Stimulated activated CD8-positive, alpha-beta memory T cell treated with anti-CD3 and anti-CD28 coated beads, Interleukin-12 subunit alpha, Interleukin-12 subunit beta, amount 100 ng/mL, for 4 hours (primary cell): ENCODE data around the gene ABL2.
"Not testable (repeated sequence)": the region's sequence is repeated elsewhere in the genome, so short reads cannot be mapped to it uniquely, and the experiment has no call there.

Experiments
- DNase-seq: peaks from one replicate; pipeline ENCODE4 v3.0.0-alpha.2; 2020; ENCODE audit warnings: low read depth

Gene ABL2

DNA sequence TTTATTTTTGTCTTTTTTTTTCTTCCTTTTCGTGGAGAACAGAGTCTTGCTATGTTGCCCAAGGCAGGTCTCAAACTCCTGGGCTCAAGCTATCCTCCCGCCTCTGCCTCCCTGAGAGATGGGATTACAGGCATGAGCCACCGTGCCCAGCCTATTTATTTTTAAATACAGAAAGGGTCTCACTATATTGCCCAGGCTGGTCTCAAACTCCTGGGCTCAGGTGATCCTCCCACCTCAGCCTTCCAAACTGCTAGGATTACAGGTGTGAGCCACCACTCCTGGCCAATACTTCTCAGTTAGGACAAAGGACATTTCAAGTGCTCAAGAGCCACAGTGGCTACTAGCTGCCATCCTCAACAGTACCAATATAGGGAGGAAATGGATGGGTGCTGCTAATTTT, 16.2 kb downstream of the ABL2 start:
- not testable (repeated sequence) for DNase-seq

DNA sequence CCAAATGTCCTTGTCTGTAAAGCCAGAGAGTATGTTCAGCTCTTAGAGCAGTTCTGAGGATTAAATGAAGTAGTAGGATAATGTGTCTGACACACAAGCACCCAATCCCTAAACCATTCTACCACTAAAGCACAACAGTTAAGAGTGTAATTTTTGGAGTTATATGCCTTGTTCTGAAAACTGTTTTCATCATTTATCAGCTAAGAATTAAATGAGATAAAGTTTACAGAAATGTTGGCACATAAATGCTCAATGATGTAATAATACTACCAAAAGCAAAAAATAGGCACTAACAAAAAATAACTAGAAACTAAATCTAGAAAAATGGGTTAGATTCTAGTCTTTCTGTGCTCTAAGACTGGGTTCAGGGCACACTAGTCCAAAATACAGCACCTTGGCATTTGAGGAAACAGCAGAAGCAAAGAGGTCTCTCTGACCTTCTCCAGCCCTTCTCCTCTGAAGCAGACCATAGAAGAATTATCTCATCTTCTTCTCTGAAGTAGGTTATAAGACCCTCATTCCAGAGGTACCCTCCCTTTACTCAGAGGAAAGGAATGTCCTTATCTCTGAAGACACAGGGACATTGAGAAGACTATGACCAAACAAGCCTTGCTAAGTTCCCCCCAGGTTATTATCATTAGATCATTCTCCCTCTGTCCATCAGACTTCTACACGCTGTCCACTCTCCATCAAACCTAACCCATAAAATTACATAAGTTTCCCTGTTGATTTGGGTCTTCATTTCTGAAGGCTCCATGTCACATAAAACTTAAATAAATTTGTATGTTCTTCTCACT, 20.6 kb downstream of the ABL2 start:
- DNase-seq: no peak

DNA sequence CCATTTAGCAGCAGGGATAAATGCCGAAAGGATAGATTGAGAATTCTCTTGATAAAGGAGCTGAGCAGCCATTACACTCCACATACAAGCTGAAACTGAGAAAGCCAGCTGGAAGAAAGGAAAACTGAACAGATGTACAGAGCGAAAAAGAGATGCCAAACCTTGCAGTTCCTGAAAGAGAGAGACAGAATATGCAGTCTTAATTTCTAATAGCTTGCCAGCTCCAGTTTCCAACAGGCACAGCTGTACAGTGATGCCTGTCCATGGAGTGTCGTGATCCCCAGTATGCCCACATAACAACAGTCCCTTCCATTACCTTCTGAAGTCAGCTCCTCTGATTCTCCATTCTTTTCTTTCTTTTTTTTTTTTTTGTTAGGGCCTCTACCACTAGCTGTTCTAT, 22.7 kb downstream of the ABL2 start:
- no peak for DNase-seq

DNA sequence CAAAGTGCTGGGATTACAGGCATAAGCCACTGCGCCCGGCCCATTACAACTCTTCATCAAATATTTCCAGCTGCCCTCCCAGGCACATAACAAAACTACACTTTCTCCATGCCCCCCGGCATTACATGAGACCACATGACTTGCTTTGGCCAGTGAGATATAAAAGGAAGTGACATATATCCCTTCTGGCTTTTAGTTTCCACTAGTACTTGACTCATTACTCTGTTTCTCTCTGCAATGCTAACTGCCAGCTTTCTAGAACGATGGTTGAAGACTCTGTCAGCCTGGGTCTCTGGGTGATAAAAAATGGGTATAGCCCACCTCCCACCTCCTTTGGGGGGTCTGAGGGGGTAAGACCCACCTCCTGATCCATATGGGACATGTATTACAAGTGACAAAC, 24.2 kb downstream of the ABL2 start:
- no peak for DNase-seq

DNA sequence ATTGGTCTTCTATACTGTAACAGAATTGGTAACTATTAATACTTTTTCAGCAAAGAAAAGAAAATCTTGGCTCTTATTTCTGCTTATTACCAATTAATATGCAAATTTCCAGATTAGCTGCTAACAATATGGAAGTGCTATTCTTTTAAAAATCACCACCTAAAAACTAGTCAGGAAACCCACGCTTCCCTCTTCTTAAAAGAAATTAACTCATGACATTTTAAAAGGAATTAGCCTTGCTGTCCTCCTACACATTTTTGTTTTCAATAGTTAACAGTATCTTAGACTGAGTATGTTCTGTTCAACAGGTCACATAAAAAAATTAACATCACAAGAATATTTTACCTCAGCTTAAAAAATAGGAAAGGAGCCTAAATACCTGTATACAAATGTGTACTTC, 27.3 kb downstream of the ABL2 start:
- no peak for DNase-seq

DNA sequence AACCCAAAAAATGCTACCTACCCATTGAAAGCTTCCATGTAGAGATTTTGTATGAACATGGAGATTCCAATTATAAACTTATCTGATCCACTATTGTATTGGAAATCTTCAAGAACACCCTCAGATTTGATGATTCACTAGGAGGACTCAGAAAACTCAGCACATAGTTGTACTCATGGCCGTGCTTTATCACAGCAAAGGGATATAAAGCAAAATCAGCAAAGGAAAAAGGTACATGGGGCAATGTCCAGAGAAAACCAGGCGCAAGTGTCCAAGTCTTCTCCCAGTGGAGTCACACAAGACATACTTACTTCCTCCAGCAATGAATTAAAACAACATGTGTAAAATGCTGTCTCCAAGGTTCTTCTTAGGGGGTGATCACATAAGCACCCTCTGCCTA, 28.9 kb downstream of the ABL2 start:
- DNase-seq: no peak

DNA sequence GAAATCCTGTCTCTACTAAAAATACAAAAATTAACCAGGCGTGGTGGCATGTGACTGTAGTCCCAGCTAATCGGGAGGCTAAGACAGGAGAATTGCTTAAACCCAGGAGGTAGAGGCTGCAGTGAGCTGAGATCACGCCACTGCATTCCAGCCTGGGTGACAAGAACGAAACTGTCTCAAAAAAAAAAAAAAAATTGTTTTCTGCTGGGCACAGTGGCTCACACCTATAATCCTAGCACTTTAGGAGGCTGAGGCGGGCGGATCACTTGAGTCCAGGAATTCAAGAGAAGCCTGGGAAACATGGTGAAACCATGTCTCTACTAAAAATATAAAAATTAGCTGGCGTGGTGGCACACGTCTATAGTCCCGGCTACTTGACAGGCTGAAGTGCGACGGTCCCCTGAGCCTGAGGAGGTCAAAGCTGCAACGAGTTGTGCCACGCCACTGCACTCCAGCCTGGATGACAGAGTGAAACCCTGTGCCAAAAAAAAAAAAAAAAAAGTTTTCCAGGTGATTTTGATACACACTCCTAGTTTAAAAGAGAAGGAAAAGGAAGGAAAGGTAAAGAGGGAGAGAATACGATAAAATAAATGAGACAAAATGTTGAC, 31.7 kb downstream of the ABL2 start:
- DNase-seq: no peak

DNA sequence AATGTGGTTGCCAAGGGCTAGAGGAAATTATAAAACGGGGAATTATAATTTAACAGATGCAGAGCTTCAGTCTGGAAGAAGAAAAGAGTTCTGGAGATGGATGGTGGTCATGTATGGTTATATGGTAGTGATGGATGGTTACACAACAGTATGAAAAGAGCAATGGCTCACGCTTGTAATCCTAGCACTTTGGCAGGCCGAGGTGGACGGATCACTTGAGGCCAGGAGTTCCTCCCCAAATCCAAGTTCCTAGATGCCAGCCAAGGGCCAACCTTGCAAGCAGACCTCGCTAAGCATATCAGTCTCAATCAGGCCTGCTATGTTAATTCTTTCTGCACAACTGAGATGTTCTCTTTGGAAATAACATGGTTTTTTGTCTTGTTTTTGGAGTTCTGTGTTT, 33.6 kb downstream of the ABL2 start:
- DNase-seq: not testable (repeated sequence)

DNA sequence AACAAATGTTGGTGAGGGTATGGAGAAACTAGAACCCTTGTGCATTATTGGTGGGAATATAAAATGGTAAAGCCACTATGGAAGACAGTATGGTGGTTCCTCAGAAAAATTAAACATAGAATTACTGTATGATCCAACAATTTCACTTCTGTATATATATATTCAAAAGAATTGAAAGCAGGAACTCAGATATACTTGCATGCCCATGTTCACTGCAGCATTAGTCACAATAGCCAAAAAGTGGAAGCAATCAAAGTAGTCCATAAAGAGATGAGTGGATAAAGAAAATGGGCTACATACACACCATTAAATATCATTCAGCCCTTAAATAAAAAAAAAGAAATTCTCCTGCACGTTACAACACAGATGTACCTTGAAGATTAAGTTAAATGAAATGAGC, 34.1 kb downstream of the ABL2 start:
- no peak for DNase-seq

DNA sequence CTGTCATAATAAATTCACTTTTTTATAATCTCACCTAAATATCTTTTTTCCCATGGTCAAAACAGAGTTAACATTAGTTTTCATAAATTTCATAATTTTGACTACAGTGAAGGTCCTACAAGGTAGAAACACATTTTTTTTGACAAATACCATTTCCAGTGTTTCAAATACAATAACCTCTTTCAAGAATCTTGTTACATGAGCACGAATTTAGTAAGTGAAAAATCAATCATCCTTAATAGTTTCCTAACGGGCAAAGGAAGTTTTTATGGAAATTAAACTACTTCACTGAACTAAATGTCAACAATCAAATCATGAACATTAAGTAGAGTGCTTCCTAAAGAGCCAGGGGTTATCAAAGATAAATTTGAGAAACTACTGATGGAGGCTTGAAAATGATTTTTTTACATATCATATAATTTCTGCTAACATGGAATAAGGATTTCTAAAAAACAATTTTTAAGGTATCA, 35.4 kb downstream of the ABL2 start:
- no peak for DNase-seq

DNA sequence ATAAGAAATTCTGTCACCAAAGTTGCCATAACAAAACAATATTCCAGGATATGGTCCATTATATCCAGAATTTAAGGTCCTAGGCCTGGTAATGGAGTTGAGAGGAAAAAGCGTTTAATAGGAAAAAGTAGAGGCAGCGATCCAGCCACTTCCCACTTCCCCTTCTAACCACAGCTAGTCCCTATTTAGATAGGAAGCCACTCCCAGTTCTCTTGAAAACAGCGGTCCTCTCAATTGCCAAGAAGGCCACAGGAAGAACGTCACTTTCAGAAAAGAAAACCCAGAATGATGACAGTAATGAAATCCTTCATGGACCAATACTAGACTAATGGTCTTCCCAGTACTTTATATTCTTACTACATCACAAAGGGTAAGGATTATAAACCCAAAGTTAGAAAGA, 38.6 kb downstream of the ABL2 start:
- DNase-seq: no peak

DNA sequence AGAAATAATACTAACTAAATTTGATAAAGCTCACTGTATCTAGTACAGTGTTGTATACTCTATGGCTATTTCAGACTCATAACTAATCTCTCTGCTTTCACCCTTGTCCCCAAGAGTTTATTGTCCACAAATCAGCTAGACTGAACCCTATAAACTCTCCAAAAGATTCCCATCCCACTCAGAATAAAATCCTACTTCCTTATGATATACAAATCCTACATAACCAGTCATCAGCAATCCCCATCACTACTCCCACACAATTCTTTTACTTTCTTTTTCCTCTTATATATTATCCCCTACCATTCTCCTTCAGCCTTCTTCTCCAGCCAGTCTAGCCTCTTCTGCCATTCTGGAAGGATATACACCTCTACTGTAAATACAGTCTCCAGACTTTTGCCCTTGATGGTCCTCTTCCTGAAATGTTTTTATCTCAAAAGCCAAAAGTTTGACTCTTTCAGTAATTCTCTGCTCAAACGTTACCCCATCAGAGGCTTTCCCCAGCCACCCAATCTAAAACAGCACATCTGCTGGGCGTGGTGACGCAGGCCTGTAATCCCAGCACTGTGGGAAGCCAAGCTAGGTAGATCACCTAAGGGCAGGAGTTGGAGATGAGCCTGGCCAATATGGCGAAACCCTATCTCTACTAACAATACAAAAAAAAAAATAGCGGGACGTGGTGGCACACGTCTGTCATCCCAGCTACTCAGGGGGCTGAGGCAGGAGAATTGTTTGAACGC, 41.6 kb downstream of the ABL2 start:
- no peak for DNase-seq

DNA sequence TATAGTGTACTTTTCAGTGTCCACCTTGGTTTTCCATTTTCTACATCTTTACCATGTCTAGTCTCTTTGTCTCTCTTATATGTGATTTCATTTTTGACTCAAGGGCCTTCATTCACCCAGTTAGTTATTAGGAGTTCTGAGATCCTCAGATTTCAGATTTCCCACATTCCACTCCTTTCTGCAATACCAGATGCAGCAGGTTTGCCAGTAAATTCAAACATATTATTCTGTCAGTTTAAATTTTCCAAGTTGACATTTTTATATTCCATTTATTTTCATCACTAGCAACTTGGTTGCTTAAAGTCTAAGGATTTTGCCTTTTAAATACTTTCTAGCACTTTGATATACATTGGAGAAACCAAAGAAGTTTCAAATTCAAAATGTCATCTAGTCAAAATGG, 42.4 kb downstream of the ABL2 start:
- no peak for DNase-seq

DNA sequence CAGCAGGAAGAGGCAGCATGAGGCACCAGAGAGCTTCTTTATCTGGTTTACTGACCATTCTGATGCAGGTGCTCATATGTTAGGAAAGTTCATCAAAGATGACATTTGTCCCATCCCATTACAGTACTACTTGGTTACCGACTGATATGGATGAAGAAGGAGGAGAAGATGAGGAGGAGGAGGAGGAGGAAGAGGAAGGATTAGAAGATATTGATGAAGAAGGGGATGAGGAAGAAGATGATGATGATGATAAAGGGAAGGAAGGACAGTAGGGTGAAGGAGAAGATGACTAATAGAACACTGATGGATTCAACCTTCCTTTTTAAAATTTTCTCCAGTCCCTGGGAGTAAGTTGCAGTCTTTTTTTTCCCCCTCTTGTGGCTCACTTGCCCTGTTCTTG, 45.1 kb downstream of the ABL2 start:
- DNase-seq: no peak

DNA sequence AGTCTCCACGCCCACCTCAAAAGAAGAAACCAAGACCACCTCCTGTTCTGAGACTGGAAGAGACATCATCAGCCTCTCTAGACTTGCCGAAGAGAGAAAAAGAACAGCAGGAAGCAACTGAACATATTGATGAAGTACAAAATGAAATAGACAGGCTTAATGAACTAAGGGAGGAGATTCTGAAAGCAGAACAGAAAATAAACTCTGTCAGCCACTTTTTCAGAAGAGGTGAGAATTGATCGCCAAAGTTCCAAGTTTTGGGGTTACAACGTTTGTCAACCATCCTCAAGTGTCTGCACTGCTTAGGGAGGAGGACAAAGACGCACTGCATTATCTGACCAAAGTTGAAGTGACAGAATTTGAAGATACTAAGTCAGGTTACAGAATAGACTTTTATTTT, 45.6 kb downstream of the ABL2 start:
- DNase-seq: no peak

DNA sequence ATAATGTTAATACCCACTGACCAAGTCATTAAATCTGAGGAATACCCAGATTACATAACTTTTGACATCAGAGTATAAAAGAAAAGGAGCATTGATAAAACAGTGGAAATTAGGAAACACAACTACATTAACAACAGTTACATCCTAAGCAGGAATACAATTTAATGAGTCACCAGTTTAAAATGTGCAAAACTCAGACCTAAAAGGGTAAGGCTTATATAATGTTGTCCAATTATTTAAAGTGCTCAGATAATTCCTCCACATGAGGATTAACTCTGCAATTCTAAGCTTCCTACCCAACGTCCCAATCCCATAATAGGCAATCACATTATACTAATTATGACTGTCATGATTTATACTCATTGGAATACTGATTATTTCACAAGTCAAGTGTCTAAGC, 50.5 kb downstream of the ABL2 start:
- no peak for DNase-seq

DNA sequence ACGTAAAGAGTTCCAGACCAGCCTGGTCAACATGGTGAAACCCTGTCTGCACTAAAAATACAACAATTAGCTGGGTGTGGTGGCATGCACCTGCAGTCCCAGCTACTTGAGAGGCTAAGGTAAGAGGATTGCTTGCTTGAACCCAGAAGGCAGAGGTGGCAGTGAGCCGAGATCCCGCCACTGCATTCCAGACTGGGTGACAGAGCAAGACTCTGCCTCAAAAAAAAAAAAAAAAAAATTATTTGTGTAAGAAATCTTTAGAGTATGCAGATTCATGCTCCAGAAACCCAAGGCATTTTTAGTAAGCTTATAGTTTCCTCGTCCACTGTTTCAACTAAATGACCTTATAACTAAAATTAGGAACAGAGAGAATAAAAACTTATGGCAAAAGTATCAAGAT, 51.3 kb downstream of the ABL2 start:
- no peak for DNase-seq

DNA sequence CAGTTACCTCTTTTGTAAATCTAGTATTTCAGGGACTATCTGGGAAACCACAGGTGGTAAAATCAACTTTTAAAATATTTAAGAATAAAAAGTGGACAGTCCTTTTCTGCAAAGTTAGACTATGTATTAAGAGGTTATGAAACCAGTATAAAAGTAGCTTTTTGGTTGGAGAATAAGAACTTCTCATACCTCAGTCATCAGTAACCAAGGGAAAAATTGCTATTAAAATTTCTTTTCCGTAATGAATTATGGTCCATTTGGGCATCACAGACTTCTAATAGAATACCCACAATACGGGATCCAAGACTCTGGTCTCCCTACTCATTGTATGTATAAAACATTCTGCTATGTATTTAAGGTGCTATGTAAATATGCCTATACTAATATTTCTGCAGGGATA, 51.9 kb downstream of the ABL2 start:
- no peak for DNase-seq

DNA sequence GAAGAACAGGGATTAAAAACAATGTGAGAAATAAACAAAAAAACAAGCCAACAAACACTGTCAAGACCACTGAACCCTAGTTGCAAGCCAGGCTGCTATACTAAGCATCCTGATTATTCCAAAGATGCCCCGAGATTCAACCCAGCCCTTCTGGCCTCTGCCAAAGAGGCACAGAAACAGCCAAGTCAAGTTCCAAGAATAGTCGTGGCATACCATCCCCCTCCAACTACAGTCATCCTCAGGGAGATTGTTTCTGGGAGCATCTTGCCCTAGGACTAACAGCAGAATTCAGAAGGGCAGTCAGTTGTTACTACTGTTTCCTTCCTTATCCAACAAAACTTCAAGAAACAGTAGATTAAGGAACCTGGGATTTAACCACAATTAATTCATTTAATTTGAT, 52.3 kb downstream of the ABL2 start:
- DNase-seq: no peak

DNA sequence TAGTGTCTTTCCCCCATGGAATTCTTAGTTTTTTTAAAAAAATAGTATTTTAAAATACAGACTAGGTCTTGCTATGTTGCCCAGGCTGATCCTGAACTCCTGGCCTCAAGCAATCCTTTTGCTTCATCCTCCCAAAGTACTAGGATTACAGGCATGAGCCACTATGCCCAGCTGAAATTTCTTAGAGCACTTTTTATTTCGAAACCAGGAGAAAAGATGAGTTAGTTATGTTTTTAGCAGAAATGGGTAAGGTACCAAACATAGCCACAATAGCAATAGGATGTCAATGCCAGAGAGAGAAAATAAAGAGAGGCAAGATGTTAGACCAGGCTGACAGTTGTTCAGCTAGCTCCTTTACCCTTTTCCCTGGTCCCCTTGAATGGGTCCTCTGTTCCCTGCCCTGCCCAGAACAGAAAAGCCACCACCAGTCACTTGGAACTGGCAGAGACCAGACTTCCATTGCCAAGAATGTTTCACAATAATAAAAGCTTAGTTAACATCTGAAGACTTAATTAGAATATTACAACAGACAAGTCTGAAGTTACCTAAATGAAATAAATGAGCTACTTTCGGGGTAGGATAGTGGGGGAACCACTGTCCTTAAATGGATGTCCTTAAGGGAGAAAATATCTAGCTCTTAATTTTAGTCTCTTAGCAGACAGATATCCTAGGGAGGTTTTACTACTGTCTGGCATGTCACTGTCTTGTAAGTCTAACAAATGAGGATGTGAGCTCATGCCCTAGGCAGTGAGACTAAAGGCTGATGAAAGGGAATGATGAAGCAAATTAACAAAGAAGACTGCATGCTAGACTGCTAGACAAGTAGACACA, 54.3 kb downstream of the ABL2 start:
- no peak for DNase-seq

DNA sequence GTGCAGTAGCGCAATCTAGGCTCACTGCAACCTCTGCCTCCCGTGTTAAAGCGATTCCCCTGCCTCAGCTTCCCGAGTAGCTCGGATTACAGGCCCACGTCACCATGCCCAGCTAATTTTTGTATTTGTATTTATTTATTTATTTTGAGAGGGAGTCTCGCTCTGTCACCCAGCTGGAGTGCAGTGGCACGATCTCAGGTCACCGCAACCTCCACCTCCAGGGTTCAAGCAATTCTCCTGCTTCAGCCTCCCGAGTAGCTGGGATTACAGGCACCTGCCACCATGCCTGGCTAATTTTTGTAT, 59.1 kb downstream of the ABL2 start:
- not testable (repeated sequence) for DNase-seq

DNA sequence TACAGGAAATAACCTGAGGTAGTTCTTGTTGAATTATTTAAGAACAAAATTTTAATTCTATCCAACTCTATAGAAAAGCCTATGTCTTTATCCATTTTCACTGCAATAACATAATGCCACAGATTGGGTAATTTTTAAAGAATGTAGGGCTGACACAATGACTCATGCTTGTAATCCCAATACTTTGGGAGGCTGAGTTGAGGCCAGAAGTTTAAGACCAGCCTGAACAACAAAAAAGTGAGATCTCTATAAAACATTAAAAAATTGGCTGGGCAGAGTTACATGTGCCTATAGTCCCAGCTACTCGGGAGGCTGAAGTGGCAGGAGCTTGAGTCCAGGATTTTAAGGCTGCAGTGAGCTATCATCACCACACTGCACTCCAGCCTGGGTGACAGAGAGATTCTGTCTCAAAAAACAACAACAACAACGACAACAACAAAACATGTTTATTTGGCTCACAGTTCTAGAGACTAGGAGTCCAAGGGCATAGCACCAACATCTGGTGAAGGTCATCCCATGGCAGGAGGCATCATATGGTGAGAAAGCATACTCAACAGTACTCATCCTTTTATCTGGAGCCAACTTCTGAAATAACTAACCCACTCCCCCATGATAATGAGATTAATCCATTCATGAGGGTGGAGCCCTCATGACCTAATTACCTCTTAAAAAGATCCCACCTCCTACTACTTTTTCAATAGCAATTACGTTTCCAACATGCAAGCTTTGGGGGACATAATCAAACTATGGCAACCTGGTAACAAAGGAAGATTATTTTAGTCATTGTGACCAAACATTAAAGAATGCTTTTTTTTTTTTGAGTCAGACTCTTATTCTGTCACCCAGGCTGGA, 59.6 kb downstream of the ABL2 start:
- DNase-seq: no peak
